Measurements from ENCODE around the gene LTBP4.
"Not testable (repeated sequence)": the region's sequence is repeated elsewhere in the genome, so short reads cannot be mapped to it uniquely, and the experiment has no call there.

Gene LTBP4

GRCh38 chr19:40642757-40643305, 41.7 kb downstream of the LTBP4 start:
- H3K9ac ChIP-seq (ENCODE audit: low read length), result no peak overlapping the region
- H3K27ac ChIP-seq (ENCODE audit: low read depth, low read length), result no peak overlapping the region
- no peaks in the 10 kb centered on the region for H3K9me3 ChIP-seq (ENCODE audit: low read length)
- no peaks in the 10 kb centered on the region for H3K36me3 ChIP-seq (ENCODE audit: insufficient read depth, low read length)
- no peak overlapping the region for H3K4me3 ChIP-seq (ENCODE audit: low read depth in 1 of 2, low read length in 2 of 2)
- peaks cover 33% of the 10 kb centered on the region for H3K4me1 ChIP-seq (ENCODE audit: insufficient read depth, low read length)
- no peaks in the 10 kb centered on the region for H3K27me3 ChIP-seq (ENCODE audit: control insufficient read depth in 1 of 2, insufficient read depth in 2 of 2, low read length in 2 of 2)

GRCh38 chr19:40646743-40647254, 45.6 kb downstream of the LTBP4 start:
- Histone ChIP-seq H3K27ac (ENCODE audit: low read depth, low read length) (peak overlapping the region; percentile 78), H3K27me3 (ENCODE audit: control insufficient read depth in 1 of 2, insufficient read depth in 2 of 2, low read length in 2 of 2) (no peaks in the 10 kb centered on the region), H3K36me3 (ENCODE audit: insufficient read depth, low read length) (no peaks in the 10 kb centered on the region), H3K9ac (ENCODE audit: low read length) (no peak overlapping the region), H3K4me3 (ENCODE audit: low read depth in 1 of 2, low read length in 2 of 2) (peak overlapping the region in 1 of 2 donors; percentile 3), H3K4me1 (ENCODE audit: insufficient read depth, low read length) (peaks cover 43% of the 10 kb centered on the region), H3K9me3 (ENCODE audit: low read length) (no peaks in the 10 kb centered on the region)

- H3K27me3 ChIP-seq (ENCODE audit: control insufficient read depth in 1 of 2, insufficient read depth in 2 of 2, low read length in 2 of 2); H3K9me3 ChIP-seq (ENCODE audit: low read length); H3K4me3 ChIP-seq (ENCODE audit: low read depth in 1 of 2, low read length in 2 of 2); H3K9ac ChIP-seq (ENCODE audit: low read length); H3K27ac ChIP-seq (ENCODE audit: low read depth, low read length); H3K36me3 ChIP-seq (ENCODE audit: insufficient read depth, low read length): not testable (repeated sequence)
- H3K4me1 ChIP-seq (ENCODE audit: insufficient read depth, low read length), result peaks cover 38% of the 10 kb centered on the region
Measured at GRCh38 chr19:40649903-40650675, 48.9 kb downstream of the LTBP4 start.

GRCh38 chr19:40650749-40651305, 49.7 kb downstream of the LTBP4 start:
- H3K36me3 ChIP-seq (ENCODE audit: insufficient read depth, low read length), result no peaks in the 10 kb centered on the region
- peak overlapping the region; percentile 7 for H3K27ac ChIP-seq (ENCODE audit: low read depth, low read length)
- no peaks in the 10 kb centered on the region for H3K9me3 ChIP-seq (ENCODE audit: low read length)
- peak overlapping the region in 1 of 2 donors; percentile 5 for H3K4me3 ChIP-seq (ENCODE audit: low read depth in 1 of 2, low read length in 2 of 2)
- no peak overlapping the region for H3K9ac ChIP-seq (ENCODE audit: low read length)
- H3K27me3 ChIP-seq (ENCODE audit: control insufficient read depth in 1 of 2, insufficient read depth in 2 of 2, low read length in 2 of 2), result no peaks in the 10 kb centered on the region
- peaks cover 30% of the 10 kb centered on the region for H3K4me1 ChIP-seq (ENCODE audit: insufficient read depth, low read length)

GRCh38 chr19:40652303-40652702, 51.1 kb downstream of the LTBP4 start:
- H3K36me3 ChIP-seq (ENCODE audit: insufficient read depth, low read length); H3K27me3 ChIP-seq (ENCODE audit: control insufficient read depth in 1 of 2, insufficient read depth in 2 of 2, low read length in 2 of 2); H3K27ac ChIP-seq (ENCODE audit: low read depth, low read length); H3K9me3 ChIP-seq (ENCODE audit: low read length); H3K9ac ChIP-seq (ENCODE audit: low read length); H3K4me3 ChIP-seq (ENCODE audit: low read depth in 1 of 2, low read length in 2 of 2): not testable (repeated sequence)
- H3K4me1 ChIP-seq (ENCODE audit: insufficient read depth, low read length), result peaks cover 21% of the 10 kb centered on the region

- not testable (repeated sequence) for H3K9ac ChIP-seq (ENCODE audit: low read length); H3K27me3 ChIP-seq (ENCODE audit: control insufficient read depth in 1 of 2, insufficient read depth in 2 of 2, low read length in 2 of 2); H3K4me3 ChIP-seq (ENCODE audit: low read depth in 1 of 2, low read length in 2 of 2); H3K36me3 ChIP-seq (ENCODE audit: insufficient read depth, low read length); H3K27ac ChIP-seq (ENCODE audit: low read depth, low read length); H3K9me3 ChIP-seq (ENCODE audit: low read length)
- H3K4me1 ChIP-seq (ENCODE audit: insufficient read depth, low read length), result peaks cover 15% of the 10 kb centered on the region
Measured at GRCh38 chr19:40655684-40656083, 54.5 kb downstream of the LTBP4 start.

- H3K27me3 ChIP-seq (ENCODE audit: control insufficient read depth in 1 of 2, insufficient read depth in 2 of 2, low read length in 2 of 2), result no peaks in the 10 kb centered on the region
- H3K9ac ChIP-seq (ENCODE audit: low read length), result no peak overlapping the region
- no peaks in the 10 kb centered on the region for H3K9me3 ChIP-seq (ENCODE audit: low read length)
Measured at GRCh38 chr19:40658031-40658430, 56.9 kb downstream of the LTBP4 start.

GRCh38 chr19:40659116-40659515, 57.9 kb downstream of the LTBP4 start:
- Histone ChIP-seq H3K9me3 (ENCODE audit: low read length) (no peaks in the 10 kb centered on the region), H3K27ac (ENCODE audit: low read depth, low read length) (no peak overlapping the region), H3K27me3 (ENCODE audit: control insufficient read depth in 1 of 2, insufficient read depth in 2 of 2, low read length in 2 of 2) (no peaks in the 10 kb centered on the region), H3K4me1 (ENCODE audit: insufficient read depth, low read length) (peaks cover 8% of the 10 kb centered on the region), H3K9ac (ENCODE audit: low read length) (no peak overlapping the region), H3K4me3 (ENCODE audit: low read depth in 1 of 2, low read length in 2 of 2) (no peak overlapping the region), H3K36me3 (ENCODE audit: insufficient read depth, low read length) (no peaks in the 10 kb centered on the region)

More at GRCh38 chr19:40658031-40658430, 56.9 kb downstream of the LTBP4 start:
- H3K4me1 ChIP-seq (ENCODE audit: insufficient read depth, low read length), result no peaks in the 10 kb centered on the region
- H3K27ac ChIP-seq (ENCODE audit: low read depth, low read length), result no peak overlapping the region
- no peak overlapping the region for H3K4me3 ChIP-seq (ENCODE audit: low read depth in 1 of 2, low read length in 2 of 2)
- no peaks in the 10 kb centered on the region for H3K36me3 ChIP-seq (ENCODE audit: insufficient read depth, low read length)

- Histone ChIP-seq H3K36me3 (ENCODE audit: insufficient read depth, low read length) (no peaks in the 10 kb centered on the region), H3K4me1 (ENCODE audit: insufficient read depth, low read length) (peaks cover 8% of the 10 kb centered on the region), H3K27ac (ENCODE audit: low read depth, low read length) (no peak overlapping the region), H3K27me3 (ENCODE audit: control insufficient read depth in 1 of 2, insufficient read depth in 2 of 2, low read length in 2 of 2) (no peaks in the 10 kb centered on the region), H3K4me3 (ENCODE audit: low read depth in 1 of 2, low read length in 2 of 2) (no peak overlapping the region), H3K9me3 (ENCODE audit: low read length) (no peaks in the 10 kb centered on the region), H3K9ac (ENCODE audit: low read length) (no peak overlapping the region)
Measured at GRCh38 chr19:40659566-40659965, 58.4 kb downstream of the LTBP4 start.

- no peaks in the 10 kb centered on the region for H3K36me3 ChIP-seq (ENCODE audit: insufficient read depth, low read length)
- H3K9me3 ChIP-seq (ENCODE audit: low read length), result no peaks in the 10 kb centered on the region
- peaks cover 8% of the 10 kb centered on the region for H3K4me1 ChIP-seq (ENCODE audit: insufficient read depth, low read length)
- H3K9ac ChIP-seq (ENCODE audit: low read length), result no peak overlapping the region
- H3K27me3 ChIP-seq (ENCODE audit: control insufficient read depth in 1 of 2, insufficient read depth in 2 of 2, low read length in 2 of 2), result no peaks in the 10 kb centered on the region
- no peak overlapping the region for H3K4me3 ChIP-seq (ENCODE audit: low read depth in 1 of 2, low read length in 2 of 2)
- H3K27ac ChIP-seq (ENCODE audit: low read depth, low read length), result no peak overlapping the region
Measured at GRCh38 chr19:40661616-40662015, 60.4 kb downstream of the LTBP4 start.

- Histone ChIP-seq H3K36me3 (ENCODE audit: insufficient read depth, low read length) (peaks cover under 1% of the 10 kb centered on the region), H3K4me3 (ENCODE audit: low read depth in 1 of 2, low read length in 2 of 2) (peak overlapping the region; percentile 34 to 71), H3K27me3 (ENCODE audit: control insufficient read depth in 1 of 2, insufficient read depth in 2 of 2, low read length in 2 of 2) (no peaks in the 10 kb centered on the region)
Measured at GRCh38 chr19:40662925-40663694, 61.9 kb downstream of the LTBP4 start.

More at GRCh38 chr19:40662925-40663694, 61.9 kb downstream of the LTBP4 start:
- Histone ChIP-seq H3K4me1 (ENCODE audit: insufficient read depth, low read length) (peaks cover 8% of the 10 kb centered on the region), H3K9me3 (ENCODE audit: low read length) (no peaks in the 10 kb centered on the region), H3K27ac (ENCODE audit: low read depth, low read length) (peak overlapping the region; percentile 80), H3K9ac (ENCODE audit: low read length) (no peak overlapping the region)

Data from muscle layer of colon (tissue), 2 donors.